Brain microvascular endothelial cell (primary cell): ENCODE measurements around the gene DOC2B.

ENCODE experiments used
- DNase-seq: peaks from one replicate; pipeline ENCODE4 v3.0.0-alpha.2; 2020
- H3K27ac ChIP-seq: fragments of 250-450 bp; sonication (Bioruptor Pico); 2 replicates; pipeline ENCODE4 v1.5.1; 2020; ENCODE audit warnings: mild to moderate bottlenecking, moderate library complexity
- H3K27me3 ChIP-seq: fragments of 250-450 bp; sonication (Bioruptor Pico); replicated peaks from 2 replicates; pipeline ENCODE4 v1.5.1; 2020; ENCODE audit warnings: mild to moderate bottlenecking
- H3K36me3 ChIP-seq: fragments of 250-450 bp; sonication (Bioruptor Pico); replicated peaks from 2 replicates; pipeline ENCODE4 v1.5.1; 2020; ENCODE audit warnings: mild to moderate bottlenecking
- H3K4me3 ChIP-seq: 2 replicates; pipeline ENCODE4 v1.5.1; 2011; ENCODE audit warnings: low read depth, mild to moderate bottlenecking, control low read depth, low read length, moderate library complexity
- in situ Hi-C: cut with HindIII; loops from 2 replicates; pipeline ENCODE4 v1.10.0; 2017; ENCODE audit warnings: low sequenced_read_pairs, low pct_ligation_motif_present
- TF ChIP-seq, protein P1 (sequence below): IDR thresholded peaks from 2 replicates; pipeline ENCODE4 v1.5.1; 2011; ENCODE audit warnings: low read depth, mild to moderate bottlenecking, moderate library complexity, low read length, control low read depth, inconsistent platforms; ENCODE audit errors: missing control alignments

Gene DOC2B

DNA sequence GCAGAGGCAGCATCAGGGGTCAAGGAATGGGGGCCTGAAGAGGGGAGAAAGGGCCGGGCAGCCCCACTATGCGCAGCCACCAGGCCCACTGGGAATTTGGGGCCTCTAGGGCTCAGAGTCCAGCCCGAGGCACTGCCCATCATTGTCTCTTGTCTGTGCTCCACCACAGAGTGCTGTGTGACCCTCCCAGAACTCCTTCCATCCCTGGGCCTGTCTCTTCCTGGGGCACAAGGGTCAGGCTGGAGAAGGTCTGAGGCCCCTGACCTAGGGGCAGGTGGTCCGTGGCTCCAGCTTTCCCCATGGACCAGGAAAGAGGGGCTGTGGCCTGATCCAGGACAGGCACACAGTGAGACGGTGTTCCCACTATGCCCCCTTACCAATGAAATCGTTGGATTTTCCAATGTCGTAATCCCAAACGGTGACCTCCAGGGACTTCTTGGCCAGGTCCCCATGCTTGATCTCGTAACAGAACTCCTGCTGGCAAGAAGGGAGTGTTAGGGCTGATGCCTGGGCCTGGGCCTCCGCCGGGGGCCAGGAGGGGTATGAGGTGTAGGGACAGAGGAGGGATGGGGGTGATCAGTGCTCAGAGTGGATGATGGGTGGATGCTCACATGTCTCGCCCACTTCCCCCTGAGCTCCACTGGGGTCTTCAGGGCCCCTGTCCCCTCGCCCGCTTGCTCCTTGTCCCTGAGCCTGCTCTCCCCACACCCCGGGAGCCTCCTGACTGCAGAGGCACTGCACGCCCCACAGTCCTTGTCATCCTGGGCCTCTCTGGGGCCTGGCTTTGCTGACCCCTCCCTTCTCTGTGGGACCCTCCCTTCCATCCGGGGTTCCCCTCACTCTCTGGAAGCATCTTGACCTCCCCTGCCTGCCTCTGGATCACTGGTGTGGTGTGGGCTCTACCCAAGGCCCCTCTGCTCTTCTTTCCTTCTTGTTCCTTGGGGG lies 33.4 kb downstream of the DOC2B start:
- Histone ChIP-seq H3K27ac (no peak overlapping the region), H3K36me3 (no peaks in the 10 kb centered on the region), H3K4me3 (no peak overlapping the region), H3K27me3 (no peaks in the 10 kb centered on the region)
- TF ChIP-seq, protein P1, sequence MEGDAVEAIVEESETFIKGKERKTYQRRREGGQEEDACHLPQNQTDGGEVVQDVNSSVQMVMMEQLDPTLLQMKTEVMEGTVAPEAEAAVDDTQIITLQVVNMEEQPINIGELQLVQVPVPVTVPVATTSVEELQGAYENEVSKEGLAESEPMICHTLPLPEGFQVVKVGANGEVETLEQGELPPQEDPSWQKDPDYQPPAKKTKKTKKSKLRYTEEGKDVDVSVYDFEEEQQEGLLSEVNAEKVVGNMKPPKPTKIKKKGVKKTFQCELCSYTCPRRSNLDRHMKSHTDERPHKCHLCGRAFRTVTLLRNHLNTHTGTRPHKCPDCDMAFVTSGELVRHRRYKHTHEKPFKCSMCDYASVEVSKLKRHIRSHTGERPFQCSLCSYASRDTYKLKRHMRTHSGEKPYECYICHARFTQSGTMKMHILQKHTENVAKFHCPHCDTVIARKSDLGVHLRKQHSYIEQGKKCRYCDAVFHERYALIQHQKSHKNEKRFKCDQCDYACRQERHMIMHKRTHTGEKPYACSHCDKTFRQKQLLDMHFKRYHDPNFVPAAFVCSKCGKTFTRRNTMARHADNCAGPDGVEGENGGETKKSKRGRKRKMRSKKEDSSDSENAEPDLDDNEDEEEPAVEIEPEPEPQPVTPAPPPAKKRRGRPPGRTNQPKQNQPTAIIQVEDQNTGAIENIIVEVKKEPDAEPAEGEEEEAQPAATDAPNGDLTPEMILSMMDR, result no peak
- in situ Hi-C loops, result no loop called here
- no peak for DNase-seq

DNA sequence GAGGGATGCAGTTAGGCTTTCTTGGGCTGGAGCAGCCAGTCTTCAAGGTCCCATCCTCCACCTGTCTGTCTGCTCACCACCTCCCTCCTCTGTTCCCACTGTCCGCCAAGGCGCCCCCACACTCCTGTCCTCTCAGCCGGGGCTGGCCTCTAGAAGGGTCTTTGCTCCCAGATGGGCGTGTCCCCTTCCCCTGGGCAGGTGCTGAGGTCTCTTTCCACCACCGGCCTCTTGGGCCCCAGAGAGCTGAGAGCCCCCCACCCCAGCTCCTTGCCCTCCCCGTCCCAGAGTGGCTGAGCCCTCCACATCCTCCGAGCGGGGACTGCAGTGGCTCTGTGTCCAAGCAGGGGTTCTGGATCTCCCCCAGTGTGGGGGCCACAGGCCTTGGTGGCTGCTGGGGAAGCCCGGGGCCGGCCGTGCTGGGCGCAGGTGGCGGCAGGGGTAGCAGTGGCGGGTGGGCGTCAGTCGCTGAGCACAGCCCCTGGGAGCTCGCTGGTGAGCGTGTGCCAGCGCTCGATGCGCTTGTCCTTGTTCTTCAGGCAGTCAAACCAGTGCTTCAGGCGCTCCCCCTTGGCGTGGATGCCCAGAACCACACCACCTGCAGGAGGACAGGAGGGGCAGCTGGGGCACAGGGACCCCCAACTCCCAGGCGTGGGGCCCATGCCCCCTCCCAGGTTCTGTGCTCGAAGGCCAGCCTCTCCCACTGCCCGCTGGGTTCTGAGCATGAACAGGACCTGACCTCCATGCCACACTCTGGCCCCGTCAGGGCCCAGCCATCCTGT lies 34.3 kb downstream of the DOC2B start:
- TF ChIP-seq, protein P1, result no peak
- no peak overlapping the region for H3K27ac ChIP-seq
- no peaks in the 10 kb centered on the region for H3K27me3 ChIP-seq
- in situ Hi-C loops, result no loop called here
- DNase-seq, result no peak
- H3K4me3 ChIP-seq, result no peak overlapping the region
- no peaks in the 10 kb centered on the region for H3K36me3 ChIP-seq

DNA sequence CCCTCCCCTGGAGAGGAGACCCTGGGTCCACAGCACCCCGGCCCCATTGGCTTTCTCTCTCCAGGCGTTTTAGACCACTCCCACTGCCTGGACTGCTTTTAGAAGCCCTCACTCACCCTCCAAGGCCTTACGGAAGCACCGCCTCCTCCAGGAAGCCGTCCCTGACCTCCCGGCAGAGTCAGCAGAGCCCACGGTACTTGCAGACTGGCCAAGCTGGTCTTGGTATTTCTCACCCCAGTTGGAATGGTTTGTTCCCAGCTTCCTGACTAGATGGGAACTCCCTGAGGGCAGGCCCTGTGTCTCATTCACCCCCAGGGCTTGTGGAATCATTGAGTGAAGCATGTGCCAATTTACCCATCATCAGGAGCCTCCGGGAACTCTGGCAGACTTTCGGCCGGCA lies 34.9 kb downstream of the DOC2B start:
- in situ Hi-C loops, result no loop called here

DNA sequence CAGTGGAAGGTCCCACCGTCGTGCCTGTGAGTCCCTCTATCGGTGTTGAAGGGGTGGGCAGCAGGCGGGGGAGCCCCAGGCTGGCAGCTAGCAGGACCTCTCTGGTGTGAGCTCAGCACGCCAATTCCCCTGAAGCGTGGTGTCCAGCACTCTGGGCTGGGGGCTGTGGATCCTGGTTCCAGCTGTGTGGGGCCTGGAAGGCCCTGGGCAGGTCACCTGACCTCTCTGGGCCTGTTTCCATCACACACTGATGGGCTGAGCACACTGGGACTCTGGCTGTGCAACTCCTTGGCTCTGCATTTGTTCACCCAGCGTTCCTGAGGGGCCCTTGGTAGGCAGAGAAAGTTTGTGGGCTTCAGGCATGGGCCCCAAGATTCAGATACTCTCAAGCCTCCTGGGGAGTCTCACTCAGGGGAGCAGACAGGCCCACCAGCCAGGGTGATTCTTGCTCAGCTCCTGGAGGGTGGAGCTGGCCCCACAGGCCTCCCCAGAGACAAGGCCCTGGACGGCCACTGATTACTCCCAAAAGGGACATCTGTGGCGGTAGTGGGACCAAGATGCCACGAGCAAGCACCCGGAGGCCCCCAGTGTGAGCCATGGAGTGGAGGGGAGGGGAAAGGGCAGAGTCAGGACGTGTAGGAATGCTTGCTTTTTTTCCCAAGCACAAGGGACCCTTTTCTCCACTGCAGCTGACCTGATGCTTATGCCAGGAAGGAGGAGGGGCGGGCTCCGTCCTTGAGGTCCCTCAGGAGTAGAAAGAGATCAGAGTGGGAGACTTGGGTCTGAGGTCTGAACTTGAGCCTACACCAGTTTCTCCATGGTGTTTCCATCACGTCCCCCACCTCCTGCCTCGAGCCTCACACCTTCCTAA lies 35.5 kb downstream of the DOC2B start:
- Histone ChIP-seq H3K27me3 (no peaks in the 10 kb centered on the region), H3K27ac (no peak overlapping the region), H3K4me3 (no peak overlapping the region), H3K36me3 (no peaks in the 10 kb centered on the region)
- in situ Hi-C loops, result no loop called here
- TF ChIP-seq, protein P1, result no peak
- DNase-seq, result no peak

More for the DNA sequence above, 34.9 kb downstream of the DOC2B start:
- Histone ChIP-seq H3K36me3 (no peaks in the 10 kb centered on the region), H3K27me3 (no peaks in the 10 kb centered on the region), H3K27ac (no peak overlapping the region), H3K4me3 (no peak overlapping the region)
- TF ChIP-seq, protein P1, result no peak
- no peak for DNase-seq

DNA sequence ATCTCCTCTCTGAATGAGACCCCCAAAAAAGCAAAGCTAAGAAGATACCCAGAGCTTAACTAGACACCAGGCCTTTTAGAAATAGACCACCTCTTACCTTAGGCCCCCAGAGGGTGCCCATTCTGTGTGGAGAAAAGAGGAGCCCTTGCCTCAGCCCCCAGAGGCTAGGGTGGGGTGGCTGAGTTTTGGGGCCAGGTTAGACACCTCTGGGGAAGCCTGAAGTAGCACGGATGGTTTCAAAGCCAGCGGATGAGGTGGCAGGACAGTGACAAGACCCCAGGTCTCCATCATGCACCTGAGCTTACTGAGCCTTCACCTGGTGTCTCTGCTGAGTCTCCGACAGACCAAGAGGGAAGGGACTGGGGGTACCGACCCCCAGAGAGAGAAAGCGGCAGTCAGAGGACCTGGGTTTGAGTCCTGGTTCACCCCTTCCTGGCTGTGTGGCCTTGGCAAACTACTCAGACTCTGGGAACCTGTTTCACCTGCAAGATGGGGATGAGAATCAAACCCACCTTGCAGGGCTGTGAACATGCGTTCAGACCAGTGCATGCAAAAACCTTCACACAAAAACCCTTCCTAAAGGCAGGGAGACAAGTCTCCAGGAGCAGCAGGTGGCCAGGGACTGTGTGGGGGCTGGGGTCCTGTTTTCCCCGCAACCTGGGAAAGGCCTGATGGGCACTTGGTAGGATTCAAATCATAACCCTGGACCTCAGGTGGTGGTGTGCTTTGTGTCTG lies 36.3 kb downstream of the DOC2B start:
- Histone ChIP-seq H3K4me3 (no peak overlapping the region), H3K36me3 (no peaks in the 10 kb centered on the region), H3K27ac (no peak overlapping the region), H3K27me3 (no peaks in the 10 kb centered on the region)
- in situ Hi-C loops, result no loop called here
- DNase-seq, result no peak
- TF ChIP-seq, protein P1, result no peak
